Kidney (tissue), 14 donors: ENCODE data around the gene SMC5. TPM values are rescaled to one million over a fixed set of nuclear protein-coding genes. Genes with fewer than 3 reads are reported as not detected.
A peak's percentile ranks its signal among the peaks of the same experiment; 100 is the strongest.

Source experiments
- DNase-seq, 5 donors: peaks; one replicate each; pipeline ENCODE4 v3.0.0-alpha.2; 2013 to 2020
- FAIRE-seq: peaks from 2 replicates; lab custom pipeline; 2012; peaks lifted over from hg19 to GRCh38; lab: Jason Lieb, UNC
- H3K27ac ChIP-seq, 2 donors: one replicate each; pipeline ENCODE4 v1.7.0; 2013; ENCODE audit warnings: low read depth in 2 of 2, low read length in 2 of 2, inconsistent platforms in 1 of 2
- H3K27me3 ChIP-seq: one replicate; pipeline ENCODE4 v1.7.1; 2013; ENCODE audit warnings: low read length, inconsistent platforms; ENCODE audit not compliant: control insufficient read depth, insufficient read depth
- H3K36me3 ChIP-seq, 3 donors: one replicate each; pipeline versions ENCODE4 v1.7.0 to v1.7.1; 2013; ENCODE audit warnings: low read length in 3 of 3, control low read depth in 1 of 3, inconsistent platforms in 1 of 3; ENCODE audit not compliant: insufficient read depth in 3 of 3, control insufficient read depth in 2 of 3
- H3K4me1 ChIP-seq, 3 donors: one replicate each; pipeline versions ENCODE4 v1.7.0 to v1.7.1; 2013; ENCODE audit warnings: low read length in 3 of 3, inconsistent platforms in 1 of 3, low read depth in 1 of 3; ENCODE audit not compliant: control insufficient read depth in 2 of 3, insufficient read depth in 2 of 3
- H3K4me3 ChIP-seq, 3 donors: one replicate each; pipeline versions ENCODE4 v1.7.0 to v1.8.1; 2013; ENCODE audit warnings: low read length in 3 of 3, control low read depth in 1 of 3, inconsistent platforms in 1 of 3
- H3K9ac ChIP-seq, 3 donors: one replicate each; pipeline versions ENCODE4 v1.7.0 to v1.7.1; 2013; ENCODE audit warnings: low read length in 3 of 3, control low read depth in 1 of 3, inconsistent platforms in 1 of 3
- H3K9me3 ChIP-seq, 3 donors: one replicate each; pipeline versions ENCODE4 v1.7.0 to v1.7.1; 2013; ENCODE audit warnings: low read length in 3 of 3, control low read depth in 1 of 3, inconsistent platforms in 1 of 3; ENCODE audit not compliant: control insufficient read depth in 2 of 3, insufficient read depth in 1 of 3
- intact Hi-C: fragments of 100-400 bp; cut with DNase I; formaldehyde crosslinking; loops from one replicate; pipeline ENCODE4 v1.11.1; 2022
- polyA plus RNA-seq: library from polyadenylated mRNA; stranded (reverse); fragments of 350-450 nt; fragmentation: Illumina TruSeq; extraction: RNeasy Lipid Tissue Mini Kit (QIAGEN cat#74804); gene quantifications from one replicate; pipeline ENCODE4 v1.2.3, GENCODE V29; 2014; ENCODE audit warnings: low read depth, low replicate concordance; ENCODE audit not compliant: insufficient read depth
- total RNA-seq: library from RNA; stranded (reverse); fragmentation: NEBNext Ultra II Directional; extraction: Animal tissue kit (Norgen Biotek cat#: 25700); gene quantifications from one replicate; pipeline ENCODE4 v1.2.1, GENCODE V29; 2021
- TF ChIP-seq, protein P1 (sequence below): IDR thresholded peaks from 3 replicates; pipeline ENCODE4 v1.5.1; 2012; ENCODE audit warnings: mild to moderate bottlenecking, moderate library complexity, borderline replicate concordance; ENCODE audit not compliant: insufficient read depth; ENCODE audit errors: extremely low read depth
- donor health status: control.
- donor health status: control.
- donor health status: control.
- donor health status: control.
- donor health status: control.
- donor health status: DM: yes; HTN: yes; CAD: no.
- donor health status: Normal renal cell carcinoma (clear cell type).

Gene SMC5
- total and polyA plus RNA-seq, 2 donors from 2014 or later, result 5.5 to 29.6 TPM

DNA sequence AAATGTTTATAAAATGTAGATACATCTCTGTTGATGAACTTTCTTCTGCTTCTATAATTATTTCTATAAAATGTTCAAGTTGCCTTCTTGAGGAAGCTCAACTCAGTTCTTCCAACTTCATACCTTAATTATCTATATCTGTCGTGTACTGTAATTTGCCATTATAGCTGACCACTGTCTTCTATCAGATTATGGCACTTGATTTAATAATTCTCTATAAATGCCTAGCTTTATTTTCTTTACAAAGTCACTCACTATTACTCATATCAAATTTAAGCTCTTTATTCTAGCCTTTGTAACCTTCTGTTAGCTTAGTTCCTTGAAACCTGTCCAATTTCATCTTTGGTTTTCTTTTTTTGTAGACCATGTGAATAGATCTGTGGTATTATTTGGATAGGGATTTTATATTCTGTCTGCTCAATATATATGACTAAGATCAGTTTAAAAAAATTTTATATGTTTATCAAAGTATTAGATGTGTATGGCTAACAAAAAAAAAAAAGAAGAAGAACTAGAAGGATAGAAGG is 39.5 kb downstream of the SMC5 start:
- Histone ChIP-seq H3K9me3 (no peaks in the 10 kb centered on the region), H3K27me3 (no peaks in the 10 kb centered on the region), H3K9ac (no peak overlapping the region), H3K36me3 (peaks cover 7 to 20% (median 10%) of the 10 kb centered on the region in 3 donors), H3K4me1 (no peaks in the 10 kb centered on the region), H3K27ac (no peak overlapping the region), H3K4me3 (no peak overlapping the region)
- no peak for DNase-seq
- no peak for FAIRE-seq
- TF ChIP-seq, protein P1, sequence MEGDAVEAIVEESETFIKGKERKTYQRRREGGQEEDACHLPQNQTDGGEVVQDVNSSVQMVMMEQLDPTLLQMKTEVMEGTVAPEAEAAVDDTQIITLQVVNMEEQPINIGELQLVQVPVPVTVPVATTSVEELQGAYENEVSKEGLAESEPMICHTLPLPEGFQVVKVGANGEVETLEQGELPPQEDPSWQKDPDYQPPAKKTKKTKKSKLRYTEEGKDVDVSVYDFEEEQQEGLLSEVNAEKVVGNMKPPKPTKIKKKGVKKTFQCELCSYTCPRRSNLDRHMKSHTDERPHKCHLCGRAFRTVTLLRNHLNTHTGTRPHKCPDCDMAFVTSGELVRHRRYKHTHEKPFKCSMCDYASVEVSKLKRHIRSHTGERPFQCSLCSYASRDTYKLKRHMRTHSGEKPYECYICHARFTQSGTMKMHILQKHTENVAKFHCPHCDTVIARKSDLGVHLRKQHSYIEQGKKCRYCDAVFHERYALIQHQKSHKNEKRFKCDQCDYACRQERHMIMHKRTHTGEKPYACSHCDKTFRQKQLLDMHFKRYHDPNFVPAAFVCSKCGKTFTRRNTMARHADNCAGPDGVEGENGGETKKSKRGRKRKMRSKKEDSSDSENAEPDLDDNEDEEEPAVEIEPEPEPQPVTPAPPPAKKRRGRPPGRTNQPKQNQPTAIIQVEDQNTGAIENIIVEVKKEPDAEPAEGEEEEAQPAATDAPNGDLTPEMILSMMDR, result no peak
- intact Hi-C loops, result no loop called here

DNA sequence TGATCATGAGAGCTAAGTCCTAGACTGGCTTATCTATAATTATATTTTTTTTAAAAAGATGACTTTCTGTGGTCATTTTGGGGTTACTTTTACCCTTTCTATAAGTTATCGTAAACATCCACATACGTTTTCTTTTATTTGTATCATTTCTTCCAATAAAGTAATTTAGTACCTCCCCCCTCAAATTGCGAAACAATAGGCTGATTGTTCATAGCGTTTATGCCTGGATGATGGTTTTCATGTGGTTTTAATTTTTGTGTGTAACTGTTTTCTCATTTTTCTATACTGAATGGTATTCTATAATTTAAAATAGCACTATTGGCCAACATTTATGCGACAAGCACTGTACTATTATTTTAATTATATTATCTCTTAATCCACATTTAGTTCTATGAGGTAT is 44.5 kb downstream of the SMC5 start:
- TF ChIP-seq, protein P1, result no peak
- FAIRE-seq (no peak), DNase-seq (no peak)
- no peaks in the 10 kb centered on the region for H3K4me1 ChIP-seq
- no peak overlapping the region for H3K27ac ChIP-seq
- H3K9me3 ChIP-seq, result no peaks in the 10 kb centered on the region
- no peaks in the 10 kb centered on the region for H3K27me3 ChIP-seq
- no peak overlapping the region for H3K9ac ChIP-seq
- intact Hi-C loops, result no loop called here
- peaks cover 7 to 18% (median 13%) of the 10 kb centered on the region in 3 donors for H3K36me3 ChIP-seq
- no peak overlapping the region for H3K4me3 ChIP-seq

DNA sequence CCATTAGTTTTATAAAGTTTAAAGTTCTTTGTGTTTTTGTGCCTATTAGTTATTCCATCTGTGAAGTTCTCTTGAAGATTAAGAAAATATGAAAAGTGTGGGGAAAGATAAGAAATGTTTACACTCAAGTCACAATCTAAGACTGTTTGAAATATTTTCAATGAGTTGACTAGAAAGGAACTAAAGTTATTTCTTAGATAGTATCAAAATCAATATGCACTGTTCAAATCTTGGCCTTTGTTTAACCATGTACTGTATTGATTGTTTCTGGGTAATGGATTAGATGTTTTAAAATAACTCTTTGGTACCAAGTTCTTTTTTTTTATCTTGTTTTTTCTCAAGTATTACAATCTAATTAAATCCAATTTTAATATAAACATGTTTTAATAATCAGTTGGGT is 46.0 kb downstream of the SMC5 start:
- H3K4me3 ChIP-seq, result no peak overlapping the region
- TF ChIP-seq, protein P1, result no peak
- H3K4me1 ChIP-seq, result no peaks in the 10 kb centered on the region
- DNase-seq (no peak), FAIRE-seq (peak; percentile 78)
- intact Hi-C loops, result no loop called here
- no peak overlapping the region for H3K9ac ChIP-seq
- no peaks in the 10 kb centered on the region for H3K27me3 ChIP-seq
- H3K27ac ChIP-seq, result no peak overlapping the region
- no peaks in the 10 kb centered on the region for H3K9me3 ChIP-seq
- H3K36me3 ChIP-seq, result peaks cover 7 to 18% (median 15%) of the 10 kb centered on the region in 3 donors

DNA sequence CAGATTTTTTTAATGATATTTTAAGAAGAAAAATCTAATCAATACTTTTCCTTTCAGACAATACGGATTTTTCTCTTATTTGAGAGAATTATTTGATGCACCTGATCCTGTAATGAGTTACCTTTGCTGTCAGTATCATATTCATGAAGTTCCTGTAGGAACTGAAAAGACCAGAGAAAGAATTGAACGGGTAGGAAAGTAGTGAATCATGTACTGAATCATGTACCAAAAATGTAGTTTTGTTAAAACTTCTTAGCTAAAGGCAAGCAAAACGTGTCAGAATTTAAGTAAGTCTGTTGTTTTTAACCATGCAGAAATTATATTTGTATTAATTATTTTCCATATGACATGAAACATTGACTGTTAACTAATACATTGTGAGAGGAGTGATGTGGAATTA is 56.6 kb downstream of the SMC5 start:
- TF ChIP-seq, protein P1, result no peak
- Histone ChIP-seq H3K36me3 (peaks cover 3 to 13% (median 4%) of the 10 kb centered on the region in 3 donors), H3K27me3 (no peaks in the 10 kb centered on the region), H3K9ac (no peak overlapping the region), H3K4me1 (no peaks in the 10 kb centered on the region), H3K9me3 (no peaks in the 10 kb centered on the region), H3K27ac (no peak overlapping the region), H3K4me3 (no peak overlapping the region)
- FAIRE-seq (no peak), DNase-seq (no peak)
- intact Hi-C loops, result no loop called here
